ENCODE results near the gene LRIG3.

Gene LRIG3

DNA sequence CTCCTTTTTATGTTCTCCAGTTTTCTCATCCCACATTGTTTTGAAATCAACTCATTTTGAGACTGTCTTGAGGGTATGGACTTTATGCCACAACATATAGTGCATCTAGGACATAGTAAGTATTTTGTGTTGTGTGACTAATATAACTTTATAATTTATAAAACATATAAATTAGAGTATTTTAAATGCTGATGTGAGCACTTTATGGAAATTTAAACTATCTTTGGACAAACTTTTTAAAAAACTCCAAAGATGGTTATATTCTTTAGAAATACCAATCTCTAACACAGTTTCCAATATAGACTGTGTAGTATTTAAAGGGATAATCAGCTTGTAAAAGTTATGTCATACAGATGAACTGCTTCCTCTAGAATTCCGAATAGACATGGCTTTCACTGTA is 87.4 kb downstream of the LRIG3 start:
- no peaks in the 10 kb centered on the region for H3K36me3 Mint-ChIP-seq (ENCODE audit: low read depth)
- no peak overlapping the region for H3K4me3 Mint-ChIP-seq
- no peaks in the 10 kb centered on the region for H3K4me1 Mint-ChIP-seq
- peaks cover 16% of the 10 kb centered on the region for H3K9me3 Mint-ChIP-seq
- H3K27ac Mint-ChIP-seq: no peak overlapping the region
- TF ChIP-seq, protein P1, sequence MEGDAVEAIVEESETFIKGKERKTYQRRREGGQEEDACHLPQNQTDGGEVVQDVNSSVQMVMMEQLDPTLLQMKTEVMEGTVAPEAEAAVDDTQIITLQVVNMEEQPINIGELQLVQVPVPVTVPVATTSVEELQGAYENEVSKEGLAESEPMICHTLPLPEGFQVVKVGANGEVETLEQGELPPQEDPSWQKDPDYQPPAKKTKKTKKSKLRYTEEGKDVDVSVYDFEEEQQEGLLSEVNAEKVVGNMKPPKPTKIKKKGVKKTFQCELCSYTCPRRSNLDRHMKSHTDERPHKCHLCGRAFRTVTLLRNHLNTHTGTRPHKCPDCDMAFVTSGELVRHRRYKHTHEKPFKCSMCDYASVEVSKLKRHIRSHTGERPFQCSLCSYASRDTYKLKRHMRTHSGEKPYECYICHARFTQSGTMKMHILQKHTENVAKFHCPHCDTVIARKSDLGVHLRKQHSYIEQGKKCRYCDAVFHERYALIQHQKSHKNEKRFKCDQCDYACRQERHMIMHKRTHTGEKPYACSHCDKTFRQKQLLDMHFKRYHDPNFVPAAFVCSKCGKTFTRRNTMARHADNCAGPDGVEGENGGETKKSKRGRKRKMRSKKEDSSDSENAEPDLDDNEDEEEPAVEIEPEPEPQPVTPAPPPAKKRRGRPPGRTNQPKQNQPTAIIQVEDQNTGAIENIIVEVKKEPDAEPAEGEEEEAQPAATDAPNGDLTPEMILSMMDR (IDR thresholded peaks at IDR 0.05; ENCODE audit: unreplicated experiment in 3 of 3): no peak
- peaks cover 3% of the 10 kb centered on the region for H3K27me3 Mint-ChIP-seq (ENCODE audit: low read depth)

Data from nephron (organoid).